NCI-H510A (cell line): Measurements from ENCODE around the gene DHX57.
"Not testable (repeated sequence)": the region's sequence is repeated elsewhere in the genome, so short reads cannot be mapped to it uniquely, and the experiment has no call there.

Experiments used
- DNase-seq: peaks from one replicate; lab custom pipeline; 2025; lab: John Stamatoyannopoulos, UW

DHX57 gene

DNA sequence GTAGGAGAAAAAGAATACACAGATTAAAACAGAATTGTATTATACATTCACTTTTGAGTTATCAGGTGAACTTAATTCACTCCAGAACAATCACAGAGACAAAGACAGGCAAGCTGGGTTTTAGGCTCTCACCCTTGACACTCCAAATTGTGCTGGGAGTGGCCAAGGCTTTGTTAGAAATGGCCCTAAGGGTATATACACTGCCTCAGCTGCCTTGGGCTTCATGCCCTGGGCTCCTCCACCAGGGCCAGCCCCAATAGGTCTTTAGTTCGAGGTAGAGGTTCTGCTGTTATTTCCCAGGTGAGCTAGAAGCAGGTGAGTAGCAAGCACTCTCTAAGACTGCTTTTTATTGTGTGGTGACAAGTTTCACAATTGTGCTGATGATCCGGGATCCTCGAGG, 77.8 kb downstream of the DHX57 start:
- no peak for DNase-seq

DNA sequence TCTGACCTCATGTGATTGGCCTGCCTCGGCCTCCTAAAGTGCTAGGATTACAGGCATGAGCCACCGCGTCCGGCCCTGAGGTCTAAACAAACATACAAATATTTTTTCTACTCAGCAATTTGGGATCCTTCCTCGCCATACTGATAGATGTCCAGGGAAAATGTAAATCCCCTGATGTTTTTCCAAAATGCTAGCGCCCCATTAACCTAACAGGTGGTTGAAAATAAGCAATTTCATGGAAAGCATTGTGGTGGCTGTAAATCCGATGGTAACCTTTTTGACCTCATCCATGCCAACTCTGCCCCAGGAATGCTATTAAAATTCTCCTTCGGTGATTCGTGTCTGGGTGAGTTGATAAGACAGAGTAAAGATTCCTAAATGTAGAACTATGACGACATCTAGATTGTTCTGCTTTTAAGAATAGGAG, 78.5 kb downstream of the DHX57 start:
- DNase-seq, result no peak

DNA sequence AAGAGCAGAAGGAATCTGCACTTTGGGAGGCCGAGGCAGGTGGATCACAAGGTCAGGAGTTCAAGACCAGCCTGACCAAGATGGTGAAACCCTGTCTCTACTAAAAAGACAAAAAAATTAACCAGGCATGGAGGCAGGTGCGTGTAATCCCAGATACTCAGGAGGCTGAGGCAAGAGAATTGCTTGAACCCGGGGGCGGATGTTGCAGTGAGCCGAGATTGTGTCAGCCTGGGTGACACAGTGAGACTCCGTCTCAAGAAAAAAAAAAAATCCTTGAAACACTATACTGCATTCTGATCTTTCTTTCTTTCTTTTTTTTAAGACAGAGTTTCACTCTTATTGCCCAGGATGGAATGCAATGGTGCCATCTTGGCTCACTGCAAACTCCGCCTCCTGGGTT, 80.7 kb downstream of the DHX57 start:
- not testable (repeated sequence) for DNase-seq

DNA sequence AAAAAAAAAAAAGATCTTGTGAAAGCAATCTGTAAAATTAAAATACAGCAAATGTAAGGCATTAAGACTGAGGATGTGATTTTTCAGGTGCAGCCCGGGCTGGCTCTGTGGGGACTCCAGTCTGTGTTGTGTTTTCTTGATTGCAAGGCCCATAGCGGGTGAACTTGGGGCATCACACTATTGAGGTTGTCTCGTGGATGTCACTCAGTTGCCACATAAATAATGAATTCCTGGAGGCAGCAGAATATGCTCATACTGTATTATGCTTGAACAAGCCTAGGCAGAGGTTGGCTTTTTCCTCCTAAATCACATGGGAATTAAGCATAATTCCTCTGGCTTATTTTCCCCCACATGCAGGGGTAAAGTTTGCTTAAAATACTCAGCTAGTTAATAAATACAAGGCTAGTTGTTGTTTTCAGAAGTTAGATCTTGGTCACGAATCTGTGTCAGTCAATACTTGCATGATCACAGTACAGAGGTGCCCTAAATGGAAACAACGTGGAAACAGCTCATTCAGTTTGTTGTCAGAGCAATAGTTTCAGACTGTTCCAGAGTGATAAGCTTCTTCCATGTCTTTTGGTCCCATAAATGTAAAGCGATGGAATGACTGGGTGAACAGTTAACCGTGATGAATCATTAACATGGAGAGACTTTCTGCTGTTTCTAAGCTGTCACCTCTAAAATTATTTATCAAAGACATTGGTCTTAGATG, 81.3 kb downstream of the DHX57 start:
- no peak for DNase-seq

DNA sequence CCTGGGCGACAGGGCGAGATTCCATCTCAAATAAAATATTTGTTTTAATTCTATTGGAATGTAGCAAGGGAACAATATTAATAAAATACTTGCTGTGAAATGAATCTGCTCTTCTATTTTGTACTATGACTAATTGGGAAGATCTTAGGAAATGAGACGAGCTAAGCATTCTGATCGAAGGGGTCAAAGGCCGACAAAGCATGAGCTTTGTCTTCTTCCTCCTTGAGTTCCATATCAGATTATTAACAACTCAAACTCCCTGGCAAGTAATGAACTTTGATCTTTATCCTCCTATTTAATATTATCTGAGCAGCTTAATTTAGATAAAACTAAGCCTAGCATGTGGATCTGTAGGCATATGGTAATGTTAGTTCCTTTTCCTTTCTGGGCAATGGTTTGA, 82.2 kb downstream of the DHX57 start:
- DNase-seq, result no peak

DNA sequence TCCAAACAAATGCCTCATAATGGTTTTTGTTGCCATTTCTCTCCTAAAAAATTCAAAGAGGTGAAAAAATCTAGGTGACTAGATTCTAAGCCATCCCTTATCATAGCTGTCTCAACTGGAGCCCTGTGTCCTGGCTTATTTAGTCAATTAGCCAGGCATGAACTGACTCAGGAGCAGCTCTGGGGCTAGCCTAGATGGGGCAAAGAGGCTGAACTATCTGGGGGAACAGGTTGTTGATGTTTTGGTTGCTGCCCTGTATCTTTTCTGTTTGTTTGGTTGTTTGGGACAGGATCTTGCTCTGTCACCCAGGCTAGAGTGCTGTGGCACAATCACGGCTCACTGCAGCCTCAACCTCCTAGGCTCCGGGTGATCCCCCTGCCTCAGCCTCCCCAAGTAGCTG, 83.0 kb downstream of the DHX57 start:
- DNase-seq, result no peak

DNA sequence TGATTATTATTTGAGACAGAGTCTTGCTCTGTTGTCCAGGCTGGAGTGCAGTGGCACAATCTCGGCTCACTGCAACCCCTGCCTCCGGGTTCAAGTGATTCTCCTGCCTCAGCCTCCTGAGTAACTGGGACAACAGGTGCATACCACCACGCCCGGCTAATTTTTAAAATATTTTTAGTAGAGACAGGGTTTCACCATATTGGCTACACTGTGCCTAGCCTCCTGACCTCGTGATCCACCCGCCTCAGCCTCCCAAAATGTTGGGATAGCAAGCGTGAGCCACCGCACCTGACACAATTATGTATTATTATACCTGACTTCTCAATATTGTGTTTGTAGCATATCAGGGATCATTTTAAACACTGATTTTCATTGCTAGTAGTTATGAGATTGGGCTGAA, 83.4 kb downstream of the DHX57 start:
- DNase-seq, result not testable (repeated sequence)

DNA sequence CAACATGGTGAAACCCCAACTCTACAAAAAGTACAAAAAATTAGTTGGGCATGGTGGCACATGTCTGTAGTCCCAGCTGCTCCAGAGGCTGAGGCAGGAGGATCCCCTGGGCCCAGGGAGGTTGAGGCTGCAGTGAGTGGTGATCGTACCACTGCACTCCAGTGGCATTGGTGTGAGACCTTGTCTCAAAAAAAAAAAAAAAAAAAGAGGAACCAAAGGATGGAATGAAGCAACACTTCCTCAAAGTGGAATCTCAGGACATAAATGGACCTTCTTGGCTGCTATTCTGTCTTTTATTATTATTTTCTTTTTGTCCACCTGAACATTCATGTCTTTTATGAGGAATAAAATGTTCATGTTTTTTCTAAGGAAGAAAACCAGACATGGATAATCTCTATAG, 84.0 kb downstream of the DHX57 start:
- no peak for DNase-seq

DNA sequence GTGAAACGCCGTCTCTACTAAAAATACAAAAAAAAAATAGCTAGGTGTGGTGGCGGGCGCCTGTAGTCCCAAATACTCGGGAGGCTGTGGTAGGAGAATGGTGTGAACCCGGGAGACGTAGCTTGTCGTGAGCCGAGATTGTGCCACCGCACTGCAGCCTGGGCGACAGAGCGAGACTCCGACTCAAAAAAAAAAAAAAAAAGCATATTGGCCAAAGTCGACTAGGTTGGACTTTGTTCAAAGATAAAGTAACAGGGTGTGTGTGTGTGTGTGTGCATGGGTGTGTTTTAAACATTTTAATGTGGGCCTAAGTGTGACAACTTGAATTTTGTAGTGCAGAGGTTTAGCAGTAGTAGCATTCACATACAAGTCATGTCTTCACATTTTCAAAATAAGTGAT, 86.0 kb downstream of the DHX57 start:
- DNase-seq, result no peak

DNA sequence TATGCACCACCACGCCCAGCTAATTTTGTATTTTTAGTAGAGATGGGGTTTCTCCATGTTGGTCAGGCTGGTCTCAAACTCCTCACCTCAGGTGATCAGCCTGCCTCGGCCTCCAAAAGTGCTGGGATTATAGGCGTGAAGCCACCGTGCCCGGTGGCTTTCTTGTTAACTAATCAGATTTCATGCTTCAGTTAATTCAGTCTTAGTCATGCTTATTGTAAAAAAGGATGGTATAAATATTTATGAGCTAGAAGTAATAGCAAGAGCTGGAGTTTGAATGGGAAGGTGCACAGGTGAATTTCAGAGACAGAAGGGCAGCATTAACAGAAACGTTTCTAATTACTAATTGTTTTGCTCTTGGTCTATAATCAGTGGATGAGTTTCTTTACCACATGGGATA, 87.4 kb downstream of the DHX57 start:
- DNase-seq, result no peak

DNA sequence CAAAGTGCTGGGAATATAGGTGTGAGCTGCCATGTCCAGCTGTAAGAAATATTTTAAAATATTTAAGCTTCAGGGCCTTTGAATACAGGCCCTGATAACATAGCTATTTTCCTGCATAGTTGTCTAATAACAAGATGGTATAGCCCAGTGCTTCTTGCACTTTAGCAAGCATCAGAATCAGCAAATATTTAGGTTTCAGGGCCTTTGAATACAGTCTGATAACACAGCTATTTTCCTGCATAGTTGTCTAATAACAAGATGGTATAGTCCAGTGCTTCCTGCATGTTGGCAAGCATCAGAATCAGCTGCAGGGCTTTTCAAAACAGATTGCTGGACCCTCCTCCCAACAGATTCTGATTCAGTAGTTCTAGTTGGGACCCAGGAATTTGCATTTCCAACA, 92.1 kb downstream of the DHX57 start:
- DNase-seq, result no peak

DNA sequence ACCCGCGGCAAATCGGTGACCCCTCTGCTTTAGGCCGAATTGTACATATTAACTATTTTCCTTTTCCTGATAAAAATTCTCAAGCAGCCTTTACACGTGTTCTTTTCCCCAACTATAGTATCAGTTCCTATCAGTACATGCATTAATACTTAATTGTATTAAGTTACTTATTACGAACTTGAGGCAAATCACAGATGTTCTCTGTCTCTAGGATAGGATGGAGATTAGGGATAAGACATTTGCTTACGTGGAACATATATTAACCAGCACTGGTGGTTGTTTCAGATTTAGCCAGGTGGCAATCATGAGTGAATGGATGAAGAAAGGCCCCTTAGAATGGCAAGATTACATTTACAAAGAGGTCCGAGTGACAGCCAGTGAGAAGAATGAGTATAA, 97.0 kb downstream of the DHX57 start:
- DNase-seq, result no peak

DNA sequence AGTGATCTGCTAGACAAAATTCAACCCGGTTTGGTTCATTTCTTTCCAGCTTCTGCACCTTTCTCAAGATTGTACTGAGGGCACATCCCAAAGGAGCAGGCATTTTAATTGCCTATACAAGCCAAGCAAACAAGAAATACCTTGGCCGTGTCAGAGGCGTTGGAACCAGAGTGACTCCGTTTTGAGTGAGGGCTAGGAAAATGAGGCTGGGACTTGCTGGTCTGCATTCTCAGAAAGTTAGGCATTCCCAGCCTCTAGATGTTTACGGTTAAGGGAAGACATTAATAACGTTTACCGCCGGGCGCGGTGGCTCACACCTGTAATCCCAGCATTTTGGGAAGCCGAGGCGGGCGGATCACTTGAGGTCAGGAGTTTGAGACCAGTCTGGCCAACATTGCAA, 99.2 kb downstream of the DHX57 start:
- DNase-seq, result no peak

DNA sequence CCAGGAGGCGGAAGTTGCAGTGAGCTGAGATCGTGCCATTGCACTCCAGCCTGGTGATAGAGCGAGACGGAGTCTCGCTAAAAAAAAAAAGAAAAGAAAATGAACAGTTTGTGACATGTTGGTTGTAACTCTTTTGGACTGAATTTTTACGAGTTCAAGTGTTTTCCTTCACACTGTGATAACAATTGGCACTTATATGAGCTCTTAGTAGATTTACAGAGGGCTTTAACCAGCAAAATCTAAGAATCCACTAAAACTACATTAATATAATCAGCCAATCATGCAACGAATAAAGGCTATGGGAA, 99.9 kb downstream of the DHX57 start:
- DNase-seq, result no peak

DNA sequence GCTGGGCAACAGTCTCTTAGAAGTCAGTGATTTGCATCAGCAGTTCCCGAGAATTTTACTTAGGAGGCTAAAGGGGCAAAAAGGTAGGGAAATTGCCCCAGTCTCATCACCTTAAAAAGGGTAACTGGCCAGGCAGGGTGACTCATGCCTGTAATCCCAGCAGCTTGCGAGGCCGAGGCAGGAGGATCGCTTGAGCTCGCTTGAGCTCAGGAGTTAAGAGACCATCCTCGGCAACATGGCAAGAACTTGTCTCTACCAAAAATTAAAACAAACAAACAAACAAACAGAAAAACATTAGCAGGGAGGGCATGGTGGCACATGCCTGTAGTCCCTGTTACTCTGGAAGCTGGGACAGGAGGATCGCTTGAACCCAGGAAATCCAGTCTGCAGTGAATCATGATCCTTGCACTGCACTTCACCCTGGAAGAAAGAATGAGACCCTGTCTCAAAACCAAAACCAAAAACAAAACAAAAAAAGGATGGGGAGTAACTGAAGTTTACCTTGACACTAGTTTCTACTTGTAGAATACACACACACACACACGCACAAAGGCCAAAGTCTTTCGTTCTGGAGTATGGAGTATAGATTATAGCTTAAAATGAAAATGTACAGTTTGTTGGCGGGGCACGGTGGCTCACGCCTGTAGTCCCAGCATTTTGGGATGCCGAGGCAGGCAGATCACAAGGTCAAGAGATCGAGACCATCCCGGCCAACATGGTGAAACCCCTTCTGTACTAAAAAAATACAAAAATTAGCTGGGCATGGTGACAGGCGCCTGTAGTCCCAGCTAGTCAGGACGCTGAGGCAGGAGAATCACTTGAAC, 100.4 kb downstream of the DHX57 start:
- no peak for DNase-seq

DNA sequence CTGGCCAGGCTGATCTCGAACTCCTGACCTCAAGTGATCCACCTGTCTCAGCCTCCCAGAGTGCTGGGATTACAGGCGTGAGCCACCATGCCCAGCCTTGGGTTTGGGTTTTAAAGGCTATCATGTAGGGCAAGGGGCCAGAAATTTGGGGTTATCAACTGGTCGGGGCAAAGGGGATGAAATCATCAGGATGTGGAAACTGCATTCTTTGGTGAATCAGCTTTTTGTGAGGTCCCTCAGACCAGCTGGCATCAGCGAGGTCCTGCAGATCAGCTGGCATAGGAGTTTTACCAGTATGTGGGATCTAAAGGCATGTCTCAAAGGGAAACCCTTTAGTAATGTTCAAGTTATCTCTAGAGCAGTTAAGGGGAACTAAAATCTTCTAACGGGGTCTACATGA, 104.1 kb downstream of the DHX57 start:
- DNase-seq, result no peak

DNA sequence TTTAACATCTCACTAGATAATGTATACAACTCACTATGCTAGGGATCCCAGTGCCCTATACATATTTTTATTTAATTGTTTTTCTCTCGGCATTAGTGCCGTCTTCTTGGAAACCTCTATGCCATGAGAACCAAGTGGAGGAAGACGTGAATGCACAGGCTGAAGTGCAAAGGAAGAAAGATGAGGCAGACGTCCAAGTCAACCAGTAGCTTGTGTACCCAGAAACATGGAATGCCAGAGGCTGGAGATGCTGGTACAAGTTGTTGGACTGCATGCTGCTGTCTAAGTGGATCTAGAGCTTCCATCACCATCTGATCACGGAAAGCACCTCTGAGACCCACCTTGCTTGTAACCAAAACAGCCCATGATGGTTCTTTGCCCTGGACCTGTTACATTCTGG, 110.2 kb downstream of the DHX57 start:
- DNase-seq, result no peak

DNA sequence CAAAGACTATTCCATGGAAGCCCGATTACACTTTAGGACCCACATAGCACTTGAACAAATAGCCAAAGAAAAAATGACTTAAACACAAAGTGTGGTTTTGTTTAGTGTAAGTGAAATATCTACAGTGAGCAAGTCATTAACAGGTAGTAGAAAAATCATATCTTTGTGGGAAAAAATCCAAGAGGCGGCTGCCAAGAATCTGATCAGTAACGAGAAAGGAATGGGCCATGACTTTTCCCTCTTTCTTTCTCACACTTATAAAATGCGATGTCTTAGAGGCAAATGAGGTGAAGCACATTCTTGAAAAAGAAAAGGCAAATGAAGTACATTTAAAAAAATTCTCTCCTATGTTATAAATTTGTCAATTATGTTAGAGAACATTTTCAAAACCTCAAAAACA, 110.6 kb downstream of the DHX57 start:
- no peak for DNase-seq

DNA sequence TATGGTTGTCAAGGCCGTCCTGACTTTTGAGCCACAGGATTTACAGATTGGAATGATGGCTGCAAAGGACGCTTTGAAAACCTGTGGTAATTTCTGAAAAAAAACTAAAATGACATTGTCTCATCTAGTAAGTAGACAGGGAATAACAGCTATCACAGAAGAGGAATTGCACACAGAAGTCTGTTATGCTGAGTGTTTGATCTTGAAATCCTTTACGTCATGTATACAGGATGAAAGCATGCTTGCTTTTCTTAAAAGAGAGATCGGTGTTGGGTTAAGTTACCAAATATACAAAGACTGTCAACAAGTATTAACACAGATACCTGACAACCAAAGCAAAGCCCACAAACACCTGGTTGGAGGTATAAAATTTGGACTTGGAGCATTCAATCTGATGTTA, 112.0 kb downstream of the DHX57 start:
- DNase-seq, result no peak

DNA sequence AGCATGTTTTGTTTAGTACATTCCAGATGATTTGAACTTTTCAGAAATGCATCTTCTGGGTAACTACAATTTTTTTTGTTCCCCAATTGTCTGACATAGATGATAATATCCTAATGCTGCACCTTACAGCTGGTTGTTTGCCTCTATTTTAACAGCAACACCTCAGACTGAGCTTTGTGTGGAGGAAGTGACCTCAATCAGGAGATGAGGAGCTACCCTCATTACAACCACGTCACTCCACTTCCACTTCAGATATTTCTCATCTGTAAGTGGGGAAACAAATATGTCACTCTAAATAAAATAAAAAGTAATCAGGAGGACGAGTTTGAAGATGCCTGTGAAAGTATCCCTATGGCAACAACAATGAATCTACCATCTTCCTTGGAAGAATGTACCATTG, 112.5 kb downstream of the DHX57 start:
- DNase-seq, result no peak

DNA sequence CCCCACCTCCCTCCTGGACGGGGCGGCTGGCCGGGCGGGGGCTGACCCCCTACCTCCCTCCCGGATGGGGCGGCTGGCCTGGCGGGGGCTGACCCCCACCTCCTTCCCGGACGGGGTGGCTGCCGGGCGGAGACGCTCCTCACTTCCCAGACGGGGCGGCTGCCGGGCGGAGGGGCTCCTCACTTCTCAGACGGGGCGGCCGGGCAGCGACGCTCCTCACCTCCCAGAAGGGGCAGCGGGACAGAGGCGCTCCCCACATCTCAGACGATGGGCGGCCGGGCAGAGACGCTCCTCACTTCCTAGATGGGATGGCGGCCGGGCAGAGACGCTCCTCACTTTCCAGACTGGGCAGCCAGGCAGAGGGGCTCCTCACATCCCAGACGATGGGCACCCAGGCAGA, 119.8 kb downstream of the DHX57 start:
- DNase-seq, result not testable (repeated sequence)

DNA sequence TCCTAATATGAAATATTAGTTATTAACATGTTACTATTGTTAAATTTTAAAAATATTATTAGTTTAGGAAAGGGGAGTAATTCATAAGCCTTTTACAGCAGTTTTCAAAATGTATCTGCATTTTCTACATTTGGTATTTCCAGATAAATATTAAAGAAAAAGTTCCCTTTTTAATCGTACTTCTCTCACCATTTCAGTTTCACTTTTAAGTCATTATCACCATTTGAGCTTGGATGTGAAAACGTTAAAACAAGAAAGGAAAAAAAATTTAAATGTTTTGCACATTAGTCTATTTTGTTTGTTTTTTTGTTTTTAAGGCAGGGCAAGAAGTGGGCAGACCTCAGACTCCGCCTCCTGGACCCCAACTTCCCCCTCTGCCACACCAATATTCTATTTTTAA, 121.2 kb downstream of the DHX57 start:
- no peak for DNase-seq

DNA sequence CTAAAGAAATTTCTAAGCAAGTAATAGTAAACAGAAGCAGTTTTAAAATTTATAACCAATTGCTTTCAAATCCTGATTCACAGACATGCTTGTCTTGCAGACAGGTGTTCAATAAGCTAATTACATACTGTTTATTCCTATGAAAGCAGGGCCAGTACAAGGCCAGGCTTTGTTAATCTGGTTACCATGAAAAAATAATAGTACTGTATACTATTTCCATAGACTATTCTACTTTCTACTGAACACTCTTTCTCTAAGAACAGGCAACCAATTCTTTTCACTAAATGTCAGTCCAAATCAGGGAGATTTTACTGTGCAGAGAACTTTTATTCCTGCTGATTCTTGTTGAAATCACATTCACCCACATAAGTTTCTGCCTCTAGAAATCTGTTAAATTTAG, 121.7 kb downstream of the DHX57 start:
- no peak for DNase-seq
